LNCaP clone FGC (cell line): ENCODE results near the gene DOCK7.

ENCODE experiments used
- DNase-seq: peaks from one replicate; pipeline ENCODE4 v3.0.0-alpha.2; 2011; ENCODE audit warnings: low read depth
- H3K4me3 ChIP-seq: 2 replicates; pipeline ENCODE4 v1.5.1; 2011; ENCODE audit warnings: mild to moderate bottlenecking, low read depth, low read length, control low read depth
- TF ChIP-seq, protein P1 (sequence below): IDR thresholded peaks from 2 replicates; pipeline ENCODE4 v1.5.1; 2012; ENCODE audit warnings: mild to moderate bottlenecking; ENCODE audit not compliant: control insufficient read depth, insufficient read depth; ENCODE audit errors: extremely low read depth

DOCK7 gene

GRCh38 chr1:62457955-62458354 is 230.2 kb downstream of the DOCK7 start:
- TF ChIP-seq, protein P1, sequence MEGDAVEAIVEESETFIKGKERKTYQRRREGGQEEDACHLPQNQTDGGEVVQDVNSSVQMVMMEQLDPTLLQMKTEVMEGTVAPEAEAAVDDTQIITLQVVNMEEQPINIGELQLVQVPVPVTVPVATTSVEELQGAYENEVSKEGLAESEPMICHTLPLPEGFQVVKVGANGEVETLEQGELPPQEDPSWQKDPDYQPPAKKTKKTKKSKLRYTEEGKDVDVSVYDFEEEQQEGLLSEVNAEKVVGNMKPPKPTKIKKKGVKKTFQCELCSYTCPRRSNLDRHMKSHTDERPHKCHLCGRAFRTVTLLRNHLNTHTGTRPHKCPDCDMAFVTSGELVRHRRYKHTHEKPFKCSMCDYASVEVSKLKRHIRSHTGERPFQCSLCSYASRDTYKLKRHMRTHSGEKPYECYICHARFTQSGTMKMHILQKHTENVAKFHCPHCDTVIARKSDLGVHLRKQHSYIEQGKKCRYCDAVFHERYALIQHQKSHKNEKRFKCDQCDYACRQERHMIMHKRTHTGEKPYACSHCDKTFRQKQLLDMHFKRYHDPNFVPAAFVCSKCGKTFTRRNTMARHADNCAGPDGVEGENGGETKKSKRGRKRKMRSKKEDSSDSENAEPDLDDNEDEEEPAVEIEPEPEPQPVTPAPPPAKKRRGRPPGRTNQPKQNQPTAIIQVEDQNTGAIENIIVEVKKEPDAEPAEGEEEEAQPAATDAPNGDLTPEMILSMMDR = no peak
- DNase-seq = no peak
- H3K4me3 ChIP-seq = no peak overlapping the region

DNA sequence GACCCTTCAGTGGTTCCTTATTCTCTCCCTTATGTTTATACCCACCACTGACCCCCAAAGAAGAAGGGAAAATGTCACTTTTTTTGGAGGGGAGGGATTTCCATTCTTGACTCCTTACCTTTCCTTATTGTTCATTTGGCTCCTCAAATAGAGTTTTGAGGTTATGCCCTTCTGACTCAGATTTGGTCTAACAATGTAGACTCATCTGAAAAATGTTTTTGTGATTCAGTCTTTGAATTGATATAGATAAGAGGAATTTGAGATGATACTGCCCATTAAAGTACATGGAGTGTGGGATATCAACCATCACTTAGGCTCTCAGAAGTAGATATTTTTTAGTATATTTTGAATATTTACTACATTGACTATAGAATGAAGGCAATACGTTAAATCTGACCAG is 235.2 kb downstream of the DOCK7 start:
- no peak overlapping the region for H3K4me3 ChIP-seq
- TF ChIP-seq, protein P1 = no peak
- no peak for DNase-seq

DNA sequence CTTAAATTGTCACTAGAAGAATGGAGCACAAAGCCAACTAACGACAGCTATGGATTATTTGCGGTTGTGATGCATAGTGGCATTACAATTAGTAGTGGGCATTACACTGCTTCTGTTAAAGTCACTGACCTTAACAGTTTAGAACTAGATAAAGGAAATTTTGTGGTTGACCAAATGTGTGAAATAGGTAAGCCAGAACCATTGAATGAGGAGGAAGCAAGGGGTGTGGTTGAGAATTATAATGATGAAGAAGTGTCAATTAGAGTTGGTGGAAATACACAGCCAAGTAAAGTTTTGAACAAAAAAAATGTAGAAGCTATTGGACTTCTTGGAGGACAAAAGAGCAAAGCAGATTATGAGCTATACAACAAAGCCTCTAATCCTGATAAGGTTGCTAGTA is 237.9 kb downstream of the DOCK7 start:
- DNase-seq = no peak
- H3K4me3 ChIP-seq = no peak overlapping the region
- TF ChIP-seq, protein P1 = no peak

- no peak for DNase-seq
- no peak overlapping the region for H3K4me3 ChIP-seq
- TF ChIP-seq, protein P1 = no peak
These were observed 239.8 kb downstream of the DOCK7 start for GRCh38 chr1:62448221-62448933.

DNA sequence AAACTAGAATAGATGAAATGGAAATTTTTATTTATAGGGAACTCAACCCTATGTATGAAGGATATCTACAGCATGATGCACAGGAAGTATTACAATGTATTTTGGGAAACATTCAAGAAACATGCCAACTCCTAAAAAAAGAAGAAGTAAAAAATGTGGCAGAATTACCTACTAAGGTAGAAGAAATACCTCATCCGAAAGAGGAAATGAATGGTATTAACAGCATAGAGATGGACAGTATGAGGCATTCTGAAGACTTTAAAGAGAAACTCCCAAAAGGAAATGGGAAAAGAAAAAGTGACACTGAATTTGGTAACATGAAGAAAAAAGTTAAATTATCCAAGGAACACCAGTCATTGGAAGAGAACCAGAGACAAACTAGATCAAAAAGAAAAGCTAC is 243.5 kb downstream of the DOCK7 start:
- TF ChIP-seq, protein P1 = no peak
- no peak for DNase-seq

DNA sequence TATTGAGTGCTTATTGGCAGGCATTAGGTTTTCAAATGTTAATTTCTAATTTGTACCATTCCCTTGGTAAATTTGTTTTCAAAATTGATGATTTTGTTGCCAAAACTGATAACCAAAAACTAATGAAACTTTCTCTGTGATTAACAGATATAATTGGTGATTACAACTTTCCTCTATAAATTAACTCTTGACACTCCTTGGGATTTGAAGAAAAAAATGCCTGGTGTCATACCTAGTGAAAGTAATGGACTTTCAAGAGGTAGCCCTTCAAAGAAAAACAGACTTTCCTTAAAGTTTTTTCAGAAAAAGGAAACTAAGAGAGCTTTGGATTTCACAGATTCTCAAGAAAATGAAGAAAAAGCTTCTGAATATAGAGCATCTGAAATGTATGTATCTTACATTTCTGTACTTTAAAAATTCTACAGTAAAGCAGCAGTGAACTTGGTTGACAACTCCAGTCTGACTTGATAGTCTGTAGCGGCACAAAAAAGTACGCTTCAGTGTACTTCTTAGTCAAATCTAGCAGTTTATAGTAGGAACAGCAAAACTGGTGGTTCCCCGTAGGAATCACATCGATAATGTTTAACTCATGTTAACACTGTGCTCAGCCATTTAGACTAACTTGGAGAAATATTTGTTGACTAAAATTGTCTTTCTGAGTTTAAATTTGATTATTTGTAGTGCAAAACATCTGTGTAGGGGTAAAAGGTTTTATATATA is 248.4 kb downstream of the DOCK7 start:
- no peak for DNase-seq
- TF ChIP-seq, protein P1 = no peak
- no peak overlapping the region for H3K4me3 ChIP-seq

More for the DNA sequence above, 243.5 kb downstream of the DOCK7 start:
- H3K4me3 ChIP-seq = no peak overlapping the region
